SK-N-SH treated with all-trans-retinoic acid at 6 μM for 48 hours (cell line): Measurements from ENCODE around the gene TMEM174.

ENCODE experiments used
- ATAC-seq: fragments of 200-7000 bp; cut with Tn5 transposase; 3 replicates; pipeline ENCODE4 v1.9.1; 2020; ENCODE audit warnings: mild to moderate bottlenecking, moderate library complexity
- CSDC2 ChIP-seq: fragments of 250-450 bp; sonication (Bioruptor Pico); IDR thresholded peaks from 2 replicates; pipeline ENCODE4 v1.5.0; 2020; ENCODE audit warnings: mild to moderate bottlenecking, moderate library complexity
- GLIS3 ChIP-seq: fragments of 250-450 bp; sonication (Bioruptor Pico); IDR thresholded peaks from 2 replicates; pipeline ENCODE4 v1.5.0; 2020; ENCODE audit warnings: mild to moderate bottlenecking, moderate library complexity
- OSR1 ChIP-seq: fragments of 250-450 bp; sonication (Bioruptor Pico); IDR thresholded peaks from 2 replicates; pipeline ENCODE4 v1.8.0; 2022; ENCODE audit warnings: moderate library complexity, mild to moderate bottlenecking, inconsistent platforms
- PPARA ChIP-seq: fragments of 250-450 bp; sonication (Bioruptor Pico); IDR thresholded peaks from 2 replicates; pipeline ENCODE4 v1.5.0; 2020; ENCODE audit warnings: mild to moderate bottlenecking, borderline replicate concordance
- SNAI2 ChIP-seq: fragments of 250-450 bp; sonication (Bioruptor Pico); IDR thresholded peaks from 2 replicates; pipeline ENCODE4 v1.5.0; 2020; ENCODE audit warnings: mild to moderate bottlenecking, moderate library complexity
- TOX ChIP-seq: fragments of 250-450 bp; sonication (Bioruptor Pico); IDR thresholded peaks from 2 replicates; pipeline ENCODE4 v1.8.0; 2021; ENCODE audit warnings: mild to moderate bottlenecking, moderate library complexity, borderline replicate concordance
- ZC3H10 ChIP-seq: fragments of 250-450 bp; sonication (Bioruptor Pico); IDR thresholded peaks from 2 replicates; pipeline ENCODE4 v1.5.1; 2021; ENCODE audit warnings: mild to moderate bottlenecking, moderate library complexity
- ZFP3 ChIP-seq: fragments of 250-450 bp; sonication (Bioruptor Pico); IDR thresholded peaks from 2 replicates; pipeline ENCODE4 v1.5.0; 2020; ENCODE audit warnings: mild to moderate bottlenecking, moderate library complexity
- ZFP30 ChIP-seq: fragments of 450-650 bp; formaldehyde crosslinking; IDR thresholded peaks from 2 replicates; pipeline ENCODE4 v1.5.0; 2022; ENCODE audit warnings: mild to moderate bottlenecking, moderate library complexity
- ZNF8 ChIP-seq: fragments of 450-650 bp; formaldehyde crosslinking; IDR thresholded peaks from 2 replicates; pipeline ENCODE4 v1.5.0; 2020; ENCODE audit warnings: mild to moderate bottlenecking, moderate library complexity
- TF ChIP-seq, protein P1 (sequence below): fragments of 250-450 bp; sonication (Bioruptor Pico); IDR thresholded peaks from 2 replicates; pipeline ENCODE4 v1.5.1; 2021; ENCODE audit warnings: mild to moderate bottlenecking, moderate library complexity
- TF ChIP-seq, protein P2 (sequence below): fragments of 250-450 bp; sonication (Bioruptor Pico); IDR thresholded peaks from 2 replicates; pipeline ENCODE4 v1.5.1; 2020; ENCODE audit warnings: low read depth, mild to moderate bottlenecking, moderate library complexity
- TF ChIP-seq, protein P3 (sequence below): fragments of 250-450 bp; sonication (Bioruptor Pico); IDR thresholded peaks from 2 replicates; pipeline ENCODE4 v1.8.0; 2021; ENCODE audit warnings: low read depth, mild to moderate bottlenecking, moderate library complexity, borderline replicate concordance

Gene TMEM174

DNA sequence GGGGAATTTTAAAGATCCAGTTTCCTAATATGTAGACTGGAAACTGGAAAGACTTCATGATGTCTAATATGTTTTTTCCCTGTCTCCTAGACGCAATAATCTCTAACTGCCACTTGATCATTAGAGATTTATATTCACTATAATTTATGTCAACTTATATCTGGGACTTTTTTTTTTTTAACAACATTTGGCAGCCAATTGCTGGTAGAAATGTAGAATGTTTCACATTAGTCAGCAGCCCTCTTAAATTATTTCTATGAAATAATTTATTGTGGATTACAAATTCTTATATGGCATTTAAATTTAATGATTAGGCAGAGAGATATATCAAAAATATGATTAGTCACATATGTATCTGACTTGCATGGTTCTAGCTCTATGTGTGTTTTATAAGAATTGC, 48.2 kb downstream of the TMEM174 start:
- TF ChIP-seq SNAI2 (no peak), GLIS3 (CRISPR knock-in tag) (no peak), OSR1 (no peak), ZFP3 (no peak), ZFP30 (CRISPR knock-in tag) (no peak), ZNF8 (CRISPR knock-in tag) (no peak), CSDC2 (no peak), ZC3H10 (CRISPR knock-in tag) (no peak)
- TF ChIP-seq, protein P1, sequence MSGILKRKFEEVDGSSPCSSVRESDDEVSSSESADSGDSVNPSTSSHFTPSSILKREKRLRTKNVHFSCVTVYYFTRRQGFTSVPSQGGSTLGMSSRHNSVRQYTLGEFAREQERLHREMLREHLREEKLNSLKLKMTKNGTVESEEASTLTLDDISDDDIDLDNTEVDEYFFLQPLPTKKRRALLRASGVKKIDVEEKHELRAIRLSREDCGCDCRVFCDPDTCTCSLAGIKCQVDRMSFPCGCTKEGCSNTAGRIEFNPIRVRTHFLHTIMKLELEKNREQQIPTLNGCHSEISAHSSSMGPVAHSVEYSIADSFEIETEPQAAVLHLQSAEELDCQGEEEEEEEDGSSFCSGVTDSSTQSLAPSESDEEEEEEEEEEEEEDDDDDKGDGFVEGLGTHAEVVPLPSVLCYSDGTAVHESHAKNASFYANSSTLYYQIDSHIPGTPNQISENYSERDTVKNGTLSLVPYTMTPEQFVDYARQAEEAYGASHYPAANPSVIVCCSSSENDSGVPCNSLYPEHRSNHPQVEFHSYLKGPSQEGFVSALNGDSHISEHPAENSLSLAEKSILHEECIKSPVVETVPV (CRISPR knock-in tag), result no peak
- ATAC-seq, result no peak

DNA sequence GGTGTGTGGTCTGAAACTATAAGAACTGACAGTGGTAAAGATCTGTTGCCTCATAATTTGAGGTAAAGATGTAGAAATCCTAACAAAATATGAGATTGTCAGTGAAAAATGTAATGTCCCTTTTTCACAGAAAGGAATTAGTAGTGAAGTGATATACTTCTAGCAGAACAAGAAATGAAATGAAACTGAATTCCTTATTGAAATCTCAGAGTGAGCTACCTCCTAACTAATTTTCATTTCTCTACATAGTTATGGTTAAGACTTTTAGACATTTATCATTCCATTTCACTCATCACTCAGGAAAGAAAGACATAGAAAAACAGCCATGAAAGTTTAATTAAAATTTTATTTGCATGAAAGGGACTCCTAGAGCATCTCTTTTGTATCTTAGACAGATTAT, 48.7 kb downstream of the TMEM174 start:
- TF ChIP-seq, protein P2, sequence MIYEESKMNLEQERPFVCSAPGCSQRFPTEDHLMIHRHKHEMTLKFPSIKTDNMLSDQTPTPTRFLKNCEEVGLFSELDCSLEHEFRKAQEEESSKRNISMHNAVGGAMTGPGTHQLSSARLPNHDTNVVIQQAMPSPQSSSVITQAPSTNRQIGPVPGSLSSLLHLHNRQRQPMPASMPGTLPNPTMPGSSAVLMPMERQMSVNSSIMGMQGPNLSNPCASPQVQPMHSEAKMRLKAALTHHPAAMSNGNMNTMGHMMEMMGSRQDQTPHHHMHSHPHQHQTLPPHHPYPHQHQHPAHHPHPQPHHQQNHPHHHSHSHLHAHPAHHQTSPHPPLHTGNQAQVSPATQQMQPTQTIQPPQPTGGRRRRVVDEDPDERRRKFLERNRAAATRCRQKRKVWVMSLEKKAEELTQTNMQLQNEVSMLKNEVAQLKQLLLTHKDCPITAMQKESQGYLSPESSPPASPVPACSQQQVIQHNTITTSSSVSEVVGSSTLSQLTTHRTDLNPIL (CRISPR knock-in tag), result no peak
- no peak for TF ChIP-seq PPARA (CRISPR knock-in tag)
- TF ChIP-seq, protein P3, sequence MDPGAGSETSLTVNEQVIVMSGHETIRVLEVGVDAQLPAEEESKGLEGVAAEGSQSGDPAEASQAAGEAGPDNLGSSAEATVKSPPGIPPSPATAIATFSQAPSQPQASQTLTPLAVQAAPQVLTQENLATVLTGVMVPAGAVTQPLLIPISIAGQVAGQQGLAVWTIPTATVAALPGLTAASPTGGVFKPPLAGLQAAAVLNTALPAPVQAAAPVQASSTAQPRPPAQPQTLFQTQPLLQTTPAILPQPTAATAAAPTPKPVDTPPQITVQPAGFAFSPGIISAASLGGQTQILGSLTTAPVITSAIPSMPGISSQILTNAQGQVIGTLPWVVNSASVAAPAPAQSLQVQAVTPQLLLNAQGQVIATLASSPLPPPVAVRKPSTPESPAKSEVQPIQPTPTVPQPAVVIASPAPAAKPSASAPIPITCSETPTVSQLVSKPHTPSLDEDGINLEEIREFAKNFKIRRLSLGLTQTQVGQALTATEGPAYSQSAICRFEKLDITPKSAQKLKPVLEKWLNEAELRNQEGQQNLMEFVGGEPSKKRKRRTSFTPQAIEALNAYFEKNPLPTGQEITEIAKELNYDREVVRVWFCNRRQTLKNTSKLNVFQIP, result no peak
- TF ChIP-seq, all 23 proteins: peak for 0
- ATAC-seq, result no peak

DNA sequence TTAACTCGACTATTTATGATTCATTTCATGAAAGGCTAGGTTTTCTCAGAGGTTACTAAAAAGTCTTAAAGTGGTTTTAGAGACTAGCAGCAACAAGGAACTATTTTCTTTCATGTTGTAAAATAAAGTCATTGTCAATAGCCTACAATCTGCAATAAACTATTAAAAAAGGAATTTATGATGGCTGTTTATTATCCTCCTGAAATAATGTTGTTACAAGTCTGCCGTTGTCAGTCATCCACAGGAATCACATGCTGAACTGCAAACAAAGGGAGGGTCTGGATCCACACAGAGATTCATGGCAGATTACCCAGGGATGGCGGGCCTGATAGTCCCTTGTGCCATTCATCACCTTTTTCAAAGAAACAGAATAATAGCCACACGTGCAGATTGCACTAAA, 49.2 kb downstream of the TMEM174 start:
- no peak for ATAC-seq
- TF ChIP-seq TOX (no peak), ZNF8 (CRISPR knock-in tag) (no peak), ZFP3 (no peak), OSR1 (no peak)
- TF ChIP-seq, protein P2 (CRISPR knock-in tag), result no peak
- TF ChIP-seq, protein P3, result no peak
